ENCODE results near the gene DCLK2. TPM values are rescaled to one million over a fixed set of nuclear protein-coding genes. Genes with fewer than 3 reads are reported as not detected.

Gene DCLK2
- polyA plus RNA-seq, 1 of the 3 experiments (the other 2 are of a cell fraction) = 10.1 TPM

DNA sequence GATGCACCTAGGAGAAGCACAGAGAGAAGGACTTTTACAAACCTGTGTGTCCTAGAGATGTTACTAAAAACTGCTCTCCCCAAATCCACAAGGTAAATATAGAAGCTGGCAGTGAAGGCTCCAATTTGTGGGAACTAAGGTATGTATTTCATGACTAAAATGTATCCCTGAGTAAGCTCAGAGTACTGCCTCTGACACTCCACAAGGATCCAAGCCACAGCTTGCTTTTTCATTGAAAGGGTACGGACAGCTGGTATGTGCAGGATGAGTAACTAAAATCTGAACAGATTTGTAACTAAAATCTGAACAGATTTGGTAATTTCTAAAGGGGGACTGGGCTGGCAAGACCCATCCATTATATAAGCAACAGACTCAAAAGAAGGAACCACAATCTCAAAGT lies 187.6 kb downstream of the DCLK2 start:
- ChIA-PET POLR2A (no interaction called here), CTCF (interaction anchor here (0.6 to 1.5 kb wide), 2 partner anchors 12 to 23 kb away, joined by 3 read pairs; no protein-coding TSS in a partner anchor)
- no peak overlapping the region for H3K27ac ChIP-seq (ENCODE audit: low read depth in 2 of 2, low read length in 1 of 2)
- no peak overlapping the region for H3K9ac ChIP-seq
- H3F3A ChIP-seq (replicated peaks; ENCODE audit: insufficient read depth) = peaks cover 8% of the 10 kb centered on the region
- no peak overlapping the region for H3K4me3 ChIP-seq (ENCODE audit: low read depth in 2 of 2, low read length in 1 of 2)
- peaks cover 40 to 59% of the 10 kb centered on the region in 2 experiments for H3K36me3 ChIP-seq (replicated peaks in 1 of 2; ENCODE audit: control insufficient read depth in 1 of 2, insufficient read depth in 2 of 2, low read length in 1 of 2)
- 92% methylated on average over 1 of the region's 1 CpG for WGBS (ENCODE audit: low lambda C conversion rate)
- no peak overlapping the region for H2AFZ ChIP-seq (ENCODE audit: low read depth)
- no peak overlapping the region for H3K4me2 ChIP-seq
- H3K9me3 ChIP-seq = no peaks in the 10 kb centered on the region
- no peaks in the 10 kb centered on the region for H3K27me3 ChIP-seq (ENCODE audit: insufficient read depth)
- no peaks in the 10 kb centered on the region for H3K79me2 ChIP-seq (ENCODE audit: insufficient read depth)
- TF ChIP-seq FOXM1 (IDR thresholded peaks at IDR 0.05; ENCODE audit: low read depth) (no peak), RXRA (IDR thresholded peaks at IDR 0.05; ENCODE audit: borderline replicate concordance, low read depth) (no peak), ELF1 (IDR thresholded peaks at IDR 0.05) (no peak), POLR2AphosphoS5 (IDR thresholded peaks at IDR 0.05; ENCODE audit: low read depth, low read length) (no peak), RCOR1 (IDR thresholded peaks at IDR 0.05; ENCODE audit: low read length) (no peak), EZH2phosphoT487 (IDR thresholded peaks at IDR 0.05; ENCODE audit: borderline replicate concordance, low read depth) (no peak), RFX5 (IDR thresholded peaks at IDR 0.05; ENCODE audit: low read length) (no peak), MXI1 (IDR thresholded peaks at IDR 0.05; ENCODE audit: low read depth, low read length) (no peak), JUND (IDR thresholded peaks at IDR 0.05) (no peak), SMC3 (IDR thresholded peaks at IDR 0.05; ENCODE audit: low read depth, low read length) (no peak), MEF2A (IDR thresholded peaks at IDR 0.05; ENCODE audit: borderline replicate concordance, low read depth) (no peak), YY1 (IDR thresholded peaks at IDR 0.05; ENCODE audit: low read depth) (no peak), TEAD4 (IDR thresholded peaks at IDR 0.05; ENCODE audit: borderline replicate concordance, insufficient read depth) (no peak), SIN3A (IDR thresholded peaks at IDR 0.05; ENCODE audit: borderline replicate concordance, low read depth, low read length) (no peak)
- TF ChIP-seq, protein P1, sequence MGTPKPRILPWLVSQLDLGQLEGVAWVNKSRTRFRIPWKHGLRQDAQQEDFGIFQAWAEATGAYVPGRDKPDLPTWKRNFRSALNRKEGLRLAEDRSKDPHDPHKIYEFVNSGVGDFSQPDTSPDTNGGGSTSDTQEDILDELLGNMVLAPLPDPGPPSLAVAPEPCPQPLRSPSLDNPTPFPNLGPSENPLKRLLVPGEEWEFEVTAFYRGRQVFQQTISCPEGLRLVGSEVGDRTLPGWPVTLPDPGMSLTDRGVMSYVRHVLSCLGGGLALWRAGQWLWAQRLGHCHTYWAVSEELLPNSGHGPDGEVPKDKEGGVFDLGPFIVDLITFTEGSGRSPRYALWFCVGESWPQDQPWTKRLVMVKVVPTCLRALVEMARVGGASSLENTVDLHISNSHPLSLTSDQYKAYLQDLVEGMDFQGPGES (IDR thresholded peaks at IDR 0.05; ENCODE audit: low read depth, low read length) = no peak
- TF ChIP-seq, protein P2, sequence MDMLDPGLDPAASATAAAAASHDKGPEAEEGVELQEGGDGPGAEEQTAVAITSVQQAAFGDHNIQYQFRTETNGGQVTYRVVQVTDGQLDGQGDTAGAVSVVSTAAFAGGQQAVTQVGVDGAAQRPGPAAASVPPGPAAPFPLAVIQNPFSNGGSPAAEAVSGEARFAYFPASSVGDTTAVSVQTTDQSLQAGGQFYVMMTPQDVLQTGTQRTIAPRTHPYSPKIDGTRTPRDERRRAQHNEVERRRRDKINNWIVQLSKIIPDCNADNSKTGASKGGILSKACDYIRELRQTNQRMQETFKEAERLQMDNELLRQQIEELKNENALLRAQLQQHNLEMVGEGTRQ (IDR thresholded peaks at IDR 0.05; ENCODE audit: borderline replicate concordance, low read depth, low read length) = no peak
- no peak for DNase-seq
- H4K20me1 ChIP-seq (ENCODE audit: insufficient read depth) = no peaks in the 10 kb centered on the region
- H3K4me1 ChIP-seq (ENCODE audit: control insufficient read depth in 1 of 2, insufficient read depth in 2 of 2, low read depth in 1 of 2, low read length in 1 of 2) = no peaks in the 10 kb centered on the region
- no peaks in the 10 kb centered on the region for H3K9me2 ChIP-seq

DNA sequence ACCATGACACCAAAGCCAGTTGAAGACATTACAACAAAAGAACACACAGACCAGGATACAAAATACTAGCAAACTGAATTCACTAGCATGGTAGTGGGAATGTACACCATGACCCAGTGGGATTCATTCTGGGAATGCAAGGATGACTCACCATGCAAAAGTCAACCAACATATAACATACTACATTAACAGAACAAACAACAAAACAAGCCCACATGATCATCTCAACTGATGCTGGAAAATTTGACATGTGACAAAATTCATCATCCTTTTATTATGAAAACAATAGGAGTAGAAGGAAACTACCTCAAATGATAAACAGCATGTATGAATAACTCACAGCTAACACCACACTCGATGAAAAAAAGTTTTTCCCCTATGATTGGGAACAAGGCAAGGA lies 190.2 kb downstream of the DCLK2 start:
- H3K9ac ChIP-seq = no peak overlapping the region
- WGBS (ENCODE audit: low lambda C conversion rate) = 100% methylated on average over 1 of the region's 1 CpG
- no peak overlapping the region for H3K4me3 ChIP-seq (ENCODE audit: low read depth in 2 of 2, low read length in 1 of 2)
- no peak overlapping the region for H3K4me2 ChIP-seq
- H3K4me1 ChIP-seq (ENCODE audit: control insufficient read depth in 1 of 2, insufficient read depth in 2 of 2, low read depth in 1 of 2, low read length in 1 of 2) = no peaks in the 10 kb centered on the region
- H3K9me2 ChIP-seq = no peaks in the 10 kb centered on the region
- no peak overlapping the region for H2AFZ ChIP-seq (ENCODE audit: low read depth)
- no peaks in the 10 kb centered on the region for H3K79me2 ChIP-seq (ENCODE audit: insufficient read depth)
- no peak for DNase-seq
- CTCF ChIA-PET = no interaction called here
- peaks cover 8% of the 10 kb centered on the region for H3F3A ChIP-seq (replicated peaks; ENCODE audit: insufficient read depth)
- no peak for TF ChIP-seq CHD2 (IDR thresholded peaks at IDR 0.05; ENCODE audit: low read length, partially characterized antibody)
- TF ChIP-seq JUND (IDR thresholded peaks at IDR 0.05) = no peak
- TF ChIP-seq, protein P3, sequence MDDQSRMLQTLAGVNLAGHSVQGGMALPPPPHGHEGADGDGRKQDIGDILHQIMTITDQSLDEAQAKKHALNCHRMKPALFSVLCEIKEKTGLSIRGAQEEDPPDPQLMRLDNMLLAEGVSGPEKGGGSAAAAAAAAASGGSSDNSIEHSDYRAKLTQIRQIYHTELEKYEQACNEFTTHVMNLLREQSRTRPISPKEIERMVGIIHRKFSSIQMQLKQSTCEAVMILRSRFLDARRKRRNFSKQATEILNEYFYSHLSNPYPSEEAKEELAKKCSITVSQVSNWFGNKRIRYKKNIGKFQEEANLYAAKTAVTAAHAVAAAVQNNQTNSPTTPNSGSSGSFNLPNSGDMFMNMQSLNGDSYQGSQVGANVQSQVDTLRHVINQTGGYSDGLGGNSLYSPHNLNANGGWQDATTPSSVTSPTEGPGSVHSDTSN (IDR thresholded peaks at IDR 0.05) = no peak
- TF ChIP-seq, protein P4, sequence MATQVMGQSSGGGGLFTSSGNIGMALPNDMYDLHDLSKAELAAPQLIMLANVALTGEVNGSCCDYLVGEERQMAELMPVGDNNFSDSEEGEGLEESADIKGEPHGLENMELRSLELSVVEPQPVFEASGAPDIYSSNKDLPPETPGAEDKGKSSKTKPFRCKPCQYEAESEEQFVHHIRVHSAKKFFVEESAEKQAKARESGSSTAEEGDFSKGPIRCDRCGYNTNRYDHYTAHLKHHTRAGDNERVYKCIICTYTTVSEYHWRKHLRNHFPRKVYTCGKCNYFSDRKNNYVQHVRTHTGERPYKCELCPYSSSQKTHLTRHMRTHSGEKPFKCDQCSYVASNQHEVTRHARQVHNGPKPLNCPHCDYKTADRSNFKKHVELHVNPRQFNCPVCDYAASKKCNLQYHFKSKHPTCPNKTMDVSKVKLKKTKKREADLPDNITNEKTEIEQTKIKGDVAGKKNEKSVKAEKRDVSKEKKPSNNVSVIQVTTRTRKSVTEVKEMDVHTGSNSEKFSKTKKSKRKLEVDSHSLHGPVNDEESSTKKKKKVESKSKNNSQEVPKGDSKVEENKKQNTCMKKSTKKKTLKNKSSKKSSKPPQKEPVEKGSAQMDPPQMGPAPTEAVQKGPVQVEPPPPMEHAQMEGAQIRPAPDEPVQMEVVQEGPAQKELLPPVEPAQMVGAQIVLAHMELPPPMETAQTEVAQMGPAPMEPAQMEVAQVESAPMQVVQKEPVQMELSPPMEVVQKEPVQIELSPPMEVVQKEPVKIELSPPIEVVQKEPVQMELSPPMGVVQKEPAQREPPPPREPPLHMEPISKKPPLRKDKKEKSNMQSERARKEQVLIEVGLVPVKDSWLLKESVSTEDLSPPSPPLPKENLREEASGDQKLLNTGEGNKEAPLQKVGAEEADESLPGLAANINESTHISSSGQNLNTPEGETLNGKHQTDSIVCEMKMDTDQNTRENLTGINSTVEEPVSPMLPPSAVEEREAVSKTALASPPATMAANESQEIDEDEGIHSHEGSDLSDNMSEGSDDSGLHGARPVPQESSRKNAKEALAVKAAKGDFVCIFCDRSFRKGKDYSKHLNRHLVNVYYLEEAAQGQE (IDR thresholded peaks at IDR 0.05; ENCODE audit: low read depth, low read length) = no peak
- H3K27ac ChIP-seq (ENCODE audit: low read depth in 2 of 2, low read length in 1 of 2) = no peak overlapping the region
- no peaks in the 10 kb centered on the region for H3K27me3 ChIP-seq (ENCODE audit: insufficient read depth)
- POLR2A ChIA-PET = no interaction called here
- no peaks in the 10 kb centered on the region for H4K20me1 ChIP-seq (ENCODE audit: insufficient read depth)
- H3K36me3 ChIP-seq (replicated peaks in 1 of 2; ENCODE audit: control insufficient read depth in 1 of 2, insufficient read depth in 2 of 2, low read length in 1 of 2) = peaks cover 20 to 49% of the 10 kb centered on the region in 2 experiments
- H3K9me3 ChIP-seq = no peaks in the 10 kb centered on the region

All from SK-N-SH (cell line).